ENCODE results near the gene DYNLT3.

GRCh38 chrX:37825215-37825842 is 22.0 kb downstream of the DYNLT3 start:
- TF ChIP-seq EP300 (IDR thresholded peaks at IDR 0.05; ENCODE audit: borderline replicate concordance) (no peak), YY1 (IDR thresholded peaks at IDR 0.05; ENCODE audit: low read depth) (no peak), MAX (IDR thresholded peaks at IDR 0.05) (no peak), EGR1 (IDR thresholded peaks at IDR 0.05) (no peak), FOXM1 (IDR thresholded peaks at IDR 0.05; ENCODE audit: borderline replicate concordance, low read depth) (no peak), REST (IDR thresholded peaks at IDR 0.05; ENCODE audit: low read depth) (no peak), RAD21 (IDR thresholded peaks at IDR 0.05; ENCODE audit: low read depth) (peak; percentile 79), CREB1 (IDR thresholded peaks at IDR 0.05; ENCODE audit: low read depth) (no peak), TEAD4 (IDR thresholded peaks at IDR 0.05) (no peak)
